ENCODE data around the gene DCXR.

Gene DCXR

GRCh38 chr17:82000803-82001570, 36.5 kb downstream of the DCXR start:
- in situ Hi-C loops (cut with MboI; ENCODE audit: low sequenced_read_pairs), result no loop called here

GRCh38 chr17:81999976-82000802, 37.3 kb downstream of the DCXR start:
- in situ Hi-C loops (cut with MboI; ENCODE audit: low sequenced_read_pairs), result no loop called here

- in situ Hi-C loops (cut with MboI; ENCODE audit: low sequenced_read_pairs), result no loop called here
These were observed 37.9 kb downstream of the DCXR start for GRCh38 chr17:81999587-81999975.

GRCh38 chr17:81998691-81999438, 38.6 kb downstream of the DCXR start:
- in situ Hi-C loops (cut with MboI; ENCODE audit: low sequenced_read_pairs), result no loop called here

GRCh38 chr17:81998212-81998611, 39.3 kb downstream of the DCXR start:
- in situ Hi-C loops (cut with MboI; ENCODE audit: low sequenced_read_pairs), result no loop called here

GRCh38 chr17:81996757-81997441, 40.6 kb downstream of the DCXR start:
- in situ Hi-C loops (cut with MboI; ENCODE audit: low sequenced_read_pairs), result no loop called here

GRCh38 chr17:81996232-81996756, 41.2 kb downstream of the DCXR start:
- in situ Hi-C loops (cut with MboI; ENCODE audit: low sequenced_read_pairs), result no loop called here

GRCh38 chr17:81995463-81996231, 41.9 kb downstream of the DCXR start:
- in situ Hi-C loops (cut with MboI; ENCODE audit: low sequenced_read_pairs), result no loop called here

GRCh38 chr17:81994593-81995462, 42.7 kb downstream of the DCXR start:
- in situ Hi-C loops (cut with MboI; ENCODE audit: low sequenced_read_pairs), result no loop called here

- in situ Hi-C loops (cut with MboI; ENCODE audit: low sequenced_read_pairs), result no loop called here
These were observed 43.5 kb downstream of the DCXR start for GRCh38 chr17:81993729-81994592.

- in situ Hi-C loops (cut with MboI; ENCODE audit: low sequenced_read_pairs), result no loop called here
These were observed 45.0 kb downstream of the DCXR start for GRCh38 chr17:81992306-81993102.

GRCh38 chr17:81991684-81992305, 45.7 kb downstream of the DCXR start:
- in situ Hi-C loops (cut with MboI; ENCODE audit: low sequenced_read_pairs), result no loop called here

GRCh38 chr17:81990836-81991683, 46.4 kb downstream of the DCXR start:
- in situ Hi-C loops (cut with MboI; ENCODE audit: low sequenced_read_pairs), result no loop called here

- in situ Hi-C loops (cut with MboI; ENCODE audit: low sequenced_read_pairs), result no loop called here
These were observed 50.2 kb downstream of the DCXR start for GRCh38 chr17:81987161-81987770.

GRCh38 chr17:81986606-81987005, 50.9 kb downstream of the DCXR start:
- in situ Hi-C loops (cut with MboI; ENCODE audit: low sequenced_read_pairs), result no loop called here
